Smooth muscle cell (in vitro differentiated cells): ENCODE measurements around the gene MYH11. TPM values are rescaled to one million over a fixed set of nuclear protein-coding genes. Genes with fewer than 3 reads are reported as not detected.
"Not testable (repeated sequence)": the region's sequence is repeated elsewhere in the genome, so short reads cannot be mapped to it uniquely, and the experiment has no call there.

Experiments
- DNase-seq: peaks from one replicate; lab custom pipeline; 2025; ENCODE audit not compliant: unreplicated experiment; lab: John Stamatoyannopoulos, UW
- H2AFZ ChIP-seq: fragments of 200-600 bp; sonication (generic); 2 replicates; pipeline ENCODE4 v1.6.0; 2016; ENCODE audit warnings: antibody characterized with exemption, low read depth, mild to moderate bottlenecking
- H3F3A ChIP-seq: fragments of 200-600 bp; sonication (generic); 2 replicates; pipeline ENCODE4 v1.6.0; 2017; ENCODE audit warnings: antibody characterized with exemption, low read depth
- H3K27ac ChIP-seq: fragments of 200-600 bp; sonication (generic); 2 replicates; pipeline ENCODE4 v1.5.1; 2016; ENCODE audit warnings: low read depth, mild to moderate bottlenecking
- H3K27me3 ChIP-seq: fragments of 200-600 bp; sonication (generic); 2 replicates; pipeline ENCODE4 v1.6.1; 2016; ENCODE audit warnings: low read depth, mild to moderate bottlenecking
- H3K36me3 ChIP-seq: fragments of 200-600 bp; sonication (generic); 2 replicates; pipeline ENCODE4 v1.5.1; 2016; ENCODE audit warnings: low read depth
- H3K4me1 ChIP-seq: fragments of 200-600 bp; sonication (generic); 2 replicates; pipeline ENCODE4 v1.5.1; 2016; ENCODE audit warnings: low read depth
- H3K4me2 ChIP-seq: fragments of 200-600 bp; sonication (generic); 2 replicates; pipeline ENCODE4 v1.6.0; 2016; ENCODE audit warnings: mild to moderate bottlenecking
- H3K4me3 ChIP-seq: fragments of 200-600 bp; sonication (generic); 2 replicates; pipeline ENCODE4 v1.5.1; 2016; ENCODE audit warnings: mild to moderate bottlenecking
- H3K79me2 ChIP-seq: fragments of 200-600 bp; sonication (generic); 2 replicates; pipeline ENCODE4 v1.6.0; 2016; ENCODE audit warnings: low read depth, mild to moderate bottlenecking
- H3K9ac ChIP-seq: fragments of 200-600 bp; sonication (generic); 2 replicates; pipeline ENCODE4 v1.6.0; 2016; ENCODE audit warnings: low read depth
- H3K9me3 ChIP-seq: fragments of 200-600 bp; sonication (generic); replicated peaks from 2 replicates; pipeline ENCODE4 v1.5.1; 2016; ENCODE audit warnings: low read depth
- H4K20me1 ChIP-seq: fragments of 200-600 bp; sonication (generic); 2 replicates; pipeline ENCODE4 v1.6.0; 2016; ENCODE audit warnings: low read depth
- CTCF ChIP-seq: fragments of 200-600 bp; sonication (generic); IDR thresholded peaks from 2 replicates; pipeline ENCODE4 v1.5.1; 2017; ENCODE audit warnings: borderline replicate concordance, mild to moderate bottlenecking, antibody characterized with exemption; ENCODE audit not compliant: insufficient read depth, poor library complexity, severe bottlenecking
- WGBS: methylation state at CpG from one replicate; pipeline ENCODE4 v1.1.7; 2016; ENCODE audit warnings: low lambda C conversion rate; 5-methylcytosine and 5-hydroxymethylcytosine counted together
- polyA plus RNA-seq: library from polyadenylated mRNA; unstranded; fragments of >200 nt; fragmentation: Nextera tagmentation; extraction: Ambion mirVana; gene quantifications from 2 replicates; pipeline ENCODE4 v1.2.1, GENCODE V29; 2016
- total RNA-seq: library from RNA; depleted of rRNA; stranded (reverse); fragments of >200 nt; gene quantifications from 2 replicates; pipeline ENCODE4 v1.2.3, GENCODE V29; 2014

MYH11 gene
- total and polyA plus RNA-seq, 2 experiments from 2014 or later, result 0.58 TPM; not detected in 1

GRCh38 chr16:15676506-15676905, 180.3 kb downstream of the MYH11 start:
- 87% methylated on average over 10 of the region's 10 CpGs for WGBS

GRCh38 chr16:15674571-15674970, 182.3 kb downstream of the MYH11 start:
- TF ChIP-seq CTCF, result no peak
- H3K27me3 ChIP-seq, result no peaks in the 10 kb centered on the region
- H3K27ac ChIP-seq, result no peak overlapping the region

More at GRCh38 chr16:15676506-15676905, 180.3 kb downstream of the MYH11 start:
- Histone ChIP-seq H2AFZ (no peak overlapping the region), H3K9me3 (no peaks in the 10 kb centered on the region), H3K4me2 (no peak overlapping the region), H3K4me1 (no peaks in the 10 kb centered on the region), H4K20me1 (no peaks in the 10 kb centered on the region), H3K79me2 (no peaks in the 10 kb centered on the region), H3K4me3 (no peak overlapping the region), H3K27ac (no peak overlapping the region), H3F3A (no peaks in the 10 kb centered on the region), H3K27me3 (no peaks in the 10 kb centered on the region), H3K9ac (no peak overlapping the region), H3K36me3 (no peaks in the 10 kb centered on the region)
- TF ChIP-seq CTCF, result no peak
- DNase-seq, result no peak

GRCh38 chr16:15672514-15673167, 184.2 kb downstream of the MYH11 start:
- Histone ChIP-seq H3K27ac (peak overlapping the region; percentile 32), H3K4me1 (no peaks in the 10 kb centered on the region), H3K36me3 (peaks cover 3% of the 10 kb centered on the region), H3K4me2 (no peak overlapping the region), H3K9ac (no peak overlapping the region), H3K4me3 (no peak overlapping the region), H2AFZ (no peak overlapping the region), H3F3A (no peaks in the 10 kb centered on the region), H3K9me3 (no peaks in the 10 kb centered on the region), H3K27me3 (no peaks in the 10 kb centered on the region), H4K20me1 (no peaks in the 10 kb centered on the region), H3K79me2 (no peaks in the 10 kb centered on the region)
- DNase-seq, result no peak
- 74% methylated on average over 20 of the region's 20 CpGs for WGBS
- no peak for TF ChIP-seq CTCF

More at GRCh38 chr16:15674571-15674970, 182.3 kb downstream of the MYH11 start:
- Histone ChIP-seq H2AFZ (no peak overlapping the region), H3K79me2 (no peaks in the 10 kb centered on the region), H3K36me3 (no peaks in the 10 kb centered on the region), H3F3A (no peaks in the 10 kb centered on the region), H3K4me2 (no peak overlapping the region), H3K9ac (no peak overlapping the region), H3K9me3 (no peaks in the 10 kb centered on the region), H4K20me1 (no peaks in the 10 kb centered on the region), H3K4me1 (no peaks in the 10 kb centered on the region), H3K4me3 (no peak overlapping the region)
- no peak for DNase-seq
- 97% methylated on average over 7 of the region's 7 CpGs for WGBS

- H3K36me3 ChIP-seq, H3K4me1 ChIP-seq, H2AFZ ChIP-seq, H3K27me3 ChIP-seq, H3K9me3 ChIP-seq, DNase-seq, H4K20me1 ChIP-seq, H3K79me2 ChIP-seq, H3K4me3 ChIP-seq, H3K4me2 ChIP-seq, H3K9ac ChIP-seq, H3F3A ChIP-seq: not testable (repeated sequence)
- peak overlapping the region; percentile 32 for H3K27ac ChIP-seq
- WGBS, result 98% methylated on average over 10 of the region's 10 CpGs
Observed at GRCh38 chr16:15672127-15672513, 184.7 kb downstream of the MYH11 start.
